HUES64 (cell line): ENCODE measurements around the gene FAM3C.

Experiments used
- H3K27ac ChIP-seq: 2 replicates; pipeline ENCODE4 v1.7.0; 2013; ENCODE audit warnings: low read depth, low read length, inconsistent platforms
- H3K27me3 ChIP-seq: 2 replicates; pipeline ENCODE4 v1.6.1; 2013; ENCODE audit warnings: mild to moderate bottlenecking, low read length; ENCODE audit not compliant: insufficient read depth
- H3K36me3 ChIP-seq: 2 replicates; pipeline ENCODE4 v1.6.1; 2013; ENCODE audit warnings: mild to moderate bottlenecking, low read length; ENCODE audit not compliant: insufficient read depth
- H3K4me1 ChIP-seq: 2 replicates; pipeline ENCODE4 v1.6.1; 2013; ENCODE audit warnings: mild to moderate bottlenecking, low read length, moderate library complexity; ENCODE audit not compliant: insufficient read depth
- H3K4me3 ChIP-seq: 2 replicates; pipeline ENCODE4 v1.5.1; 2013; ENCODE audit warnings: mild to moderate bottlenecking, low read length, moderate library complexity
- H3K9ac ChIP-seq: 2 replicates; pipeline ENCODE4 v1.6.1; 2013; ENCODE audit warnings: mild to moderate bottlenecking, low read depth, low read length
- H3K9me3 ChIP-seq: 2 replicates; pipeline ENCODE4 v1.6.1; 2013; ENCODE audit warnings: low read depth, low read length; ENCODE audit not compliant: insufficient read depth
- WGBS: fragments of 150-250, 120-280 bp; methylation state at CpG from one replicate; pipeline ENCODE4 v1.1.7; 2013; ENCODE audit warnings: missing lambda C conversion rate; 5-methylcytosine and 5-hydroxymethylcytosine counted together

The FAM3C gene

DNA sequence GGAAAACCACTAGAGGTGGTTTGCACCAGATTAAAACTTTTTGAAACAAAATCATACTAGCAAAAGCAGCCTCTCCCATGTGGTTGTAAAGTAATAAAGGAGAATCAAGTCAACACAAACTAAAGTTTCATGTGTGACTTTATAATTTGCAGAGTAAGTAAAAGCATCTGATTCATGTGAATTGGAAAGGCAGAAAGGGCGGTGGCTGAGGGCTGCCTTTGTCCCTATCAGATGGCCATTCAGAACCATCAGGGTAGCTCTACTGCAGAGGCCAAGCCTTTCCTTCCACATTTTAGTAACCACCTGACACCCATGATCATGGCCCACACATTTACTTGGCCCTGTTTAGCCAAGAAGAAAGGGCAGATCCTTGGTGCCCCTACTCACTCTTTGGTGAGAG, 51.6 kb downstream of the FAM3C start:
- Histone ChIP-seq H3K9me3 (no peaks in the 10 kb centered on the region), H3K4me3 (no peak overlapping the region), H3K27me3 (no peaks in the 10 kb centered on the region), H3K27ac (no peak overlapping the region), H3K4me1 (no peaks in the 10 kb centered on the region), H3K36me3 (no peaks in the 10 kb centered on the region; the same call in 1 of the 2 replicates), H3K9ac (no peak overlapping the region)
- 94% methylated on average over 1 of the region's 1 CpG for WGBS

DNA sequence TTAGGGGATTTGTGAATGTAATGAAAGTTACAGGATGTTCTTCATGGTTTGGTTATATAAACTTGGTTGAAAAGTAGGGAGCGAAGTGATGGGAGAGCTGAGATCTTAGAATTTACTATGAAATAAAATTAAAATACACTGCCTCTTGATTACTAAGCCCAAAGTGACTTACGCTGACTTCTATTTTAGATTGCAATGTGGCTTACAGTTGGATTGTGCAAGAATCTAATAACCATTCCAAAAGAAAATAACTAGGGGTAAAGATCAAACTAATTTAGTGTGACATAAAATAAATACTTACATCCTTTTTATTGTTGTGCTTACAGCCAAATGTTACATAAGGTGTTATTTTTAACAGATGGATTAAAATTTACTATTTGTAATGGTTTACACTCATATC, 52.0 kb downstream of the FAM3C start:
- no CpG with 5 or more reads among the region's 2 CpGs for WGBS
- H3K4me1 ChIP-seq = no peaks in the 10 kb centered on the region
- no peak overlapping the region for H3K4me3 ChIP-seq
- H3K27me3 ChIP-seq = no peaks in the 10 kb centered on the region
- H3K36me3 ChIP-seq = no peaks in the 10 kb centered on the region; the same call in 1 of the 2 replicates
- no peak overlapping the region for H3K27ac ChIP-seq
- no peaks in the 10 kb centered on the region for H3K9me3 ChIP-seq
- H3K9ac ChIP-seq = no peak overlapping the region

DNA sequence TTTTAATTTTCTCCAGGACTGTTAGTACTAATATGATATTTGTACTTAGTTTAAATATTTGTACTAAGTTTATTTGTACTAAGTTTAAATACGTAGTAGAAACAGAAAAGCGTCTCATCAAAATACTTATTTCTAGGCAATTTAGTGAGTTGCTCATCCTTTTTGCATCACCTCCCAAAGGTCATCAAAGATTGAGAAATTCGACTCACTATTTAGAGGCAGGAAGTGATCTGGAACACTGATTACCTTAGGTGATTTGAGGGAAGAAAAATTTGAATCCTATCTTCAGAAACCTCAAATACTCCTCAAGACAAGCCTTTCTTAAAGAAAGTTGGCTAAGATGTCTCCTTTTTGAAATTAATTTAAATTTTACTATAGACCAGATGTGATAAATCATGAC, 52.8 kb downstream of the FAM3C start:
- H3K36me3 ChIP-seq = no peaks in the 10 kb centered on the region; the same call in 1 of the 2 replicates
- no peaks in the 10 kb centered on the region for H3K4me1 ChIP-seq
- no peak overlapping the region for H3K9ac ChIP-seq
- 71% methylated on average over 1 of the region's 3 CpGs for WGBS
- H3K27me3 ChIP-seq = no peaks in the 10 kb centered on the region
- H3K9me3 ChIP-seq = no peaks in the 10 kb centered on the region
- no peak overlapping the region for H3K4me3 ChIP-seq
- no peak overlapping the region for H3K27ac ChIP-seq

DNA sequence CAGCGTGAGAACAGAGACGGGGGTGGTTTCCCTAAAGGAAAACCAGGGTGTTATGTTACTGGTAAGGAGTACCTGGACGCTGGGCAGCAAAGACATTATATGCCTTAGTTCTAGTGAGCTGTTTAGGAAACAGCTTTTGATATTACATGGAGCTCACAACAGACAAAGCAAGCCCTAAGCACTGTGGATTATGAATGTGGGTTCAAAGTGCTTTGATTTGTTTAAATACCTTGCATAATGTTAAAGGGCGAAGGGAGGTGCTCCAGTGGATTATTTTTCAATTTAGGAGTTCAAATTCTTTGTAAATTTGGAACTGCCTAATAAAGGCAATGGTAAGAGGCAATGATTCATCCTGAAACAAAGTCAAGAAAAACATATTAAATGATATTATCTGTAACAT, 53.5 kb downstream of the FAM3C start:
- H3K27me3 ChIP-seq = no peaks in the 10 kb centered on the region
- 93% methylated on average over 4 of the region's 4 CpGs for WGBS
- H3K4me3 ChIP-seq = no peak overlapping the region
- H3K36me3 ChIP-seq = no peaks in the 10 kb centered on the region; the same call in 1 of the 2 replicates
- H3K9ac ChIP-seq = no peak overlapping the region
- H3K9me3 ChIP-seq = no peaks in the 10 kb centered on the region
- no peak overlapping the region for H3K27ac ChIP-seq
- no peaks in the 10 kb centered on the region for H3K4me1 ChIP-seq

DNA sequence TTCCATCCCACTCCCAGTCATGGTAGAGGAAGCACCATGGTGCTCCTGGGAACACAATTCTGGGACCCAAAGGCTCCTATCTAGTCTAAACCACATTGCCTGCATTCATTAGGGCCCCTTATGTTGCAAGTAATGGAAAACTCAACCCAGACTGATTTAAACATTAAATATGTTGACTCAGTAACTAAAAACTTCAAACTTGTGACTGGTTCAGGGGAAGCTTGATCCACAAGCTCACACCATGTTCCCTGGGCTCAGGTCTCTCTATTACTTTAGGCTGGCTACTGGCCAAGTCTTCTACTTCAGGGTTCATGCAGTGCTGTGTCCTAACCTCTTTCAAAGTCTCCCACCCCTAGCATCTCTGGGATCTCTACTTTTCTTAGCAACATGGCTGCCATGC, 54.2 kb downstream of the FAM3C start:
- Histone ChIP-seq H3K4me3 (no peak overlapping the region), H3K9ac (no peak overlapping the region), H3K27ac (no peak overlapping the region), H3K36me3 (no peaks in the 10 kb centered on the region; the same call in 1 of the 2 replicates), H3K4me1 (no peaks in the 10 kb centered on the region), H3K9me3 (no peaks in the 10 kb centered on the region), H3K27me3 (no peaks in the 10 kb centered on the region)

DNA sequence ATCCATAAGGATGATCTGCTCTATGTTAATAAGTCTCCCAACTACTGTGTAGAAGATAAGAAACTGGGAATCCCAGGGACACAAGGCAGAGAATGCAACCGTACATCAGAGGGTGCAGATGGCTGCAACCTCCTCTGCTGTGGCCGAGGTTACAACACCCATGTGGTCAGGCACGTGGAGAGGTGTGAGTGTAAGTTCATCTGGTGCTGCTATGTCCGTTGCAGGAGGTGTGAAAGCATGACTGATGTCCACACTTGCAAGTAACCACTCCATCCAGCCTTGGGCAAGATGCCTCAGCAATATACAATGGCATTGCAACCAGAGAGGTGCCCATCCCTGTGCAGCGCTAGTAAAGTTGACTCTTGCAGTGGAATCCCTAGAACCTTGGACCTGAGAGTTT, 57.0 kb downstream of the FAM3C start:
- WGBS = 92% methylated on average over 5 of the region's 5 CpGs
- Histone ChIP-seq H3K27ac (no peak overlapping the region), H3K4me3 (no peak overlapping the region), H3K36me3 (no peaks in the 10 kb centered on the region), H3K4me1 (no peaks in the 10 kb centered on the region), H3K9me3 (no peaks in the 10 kb centered on the region), H3K27me3 (no peaks in the 10 kb centered on the region), H3K9ac (no peak overlapping the region)

DNA sequence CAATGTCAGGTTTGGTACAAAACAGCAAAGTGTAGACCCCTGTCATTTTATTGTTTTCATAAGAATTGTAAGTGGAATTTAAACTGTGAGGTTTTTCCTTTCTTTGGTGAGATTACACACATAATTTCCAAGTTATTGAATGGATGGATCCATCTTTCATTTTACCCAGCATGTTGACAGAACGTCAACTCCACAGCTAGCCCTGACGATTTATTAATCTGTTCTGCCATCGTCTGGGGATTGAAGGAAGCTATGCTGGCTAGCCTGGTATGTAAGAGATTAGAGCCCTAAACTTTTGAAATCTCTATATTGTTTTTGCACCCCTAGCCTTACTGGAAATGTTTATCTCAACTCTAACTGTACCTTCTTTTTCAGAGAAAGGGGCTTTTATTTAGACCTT, 58.7 kb downstream of the FAM3C start:
- WGBS = 59% methylated on average over 3 of the region's 3 CpGs
- peaks cover 1% of the 10 kb centered on the region; the same call in 1 of the 2 replicates for H3K27me3 ChIP-seq

DNA sequence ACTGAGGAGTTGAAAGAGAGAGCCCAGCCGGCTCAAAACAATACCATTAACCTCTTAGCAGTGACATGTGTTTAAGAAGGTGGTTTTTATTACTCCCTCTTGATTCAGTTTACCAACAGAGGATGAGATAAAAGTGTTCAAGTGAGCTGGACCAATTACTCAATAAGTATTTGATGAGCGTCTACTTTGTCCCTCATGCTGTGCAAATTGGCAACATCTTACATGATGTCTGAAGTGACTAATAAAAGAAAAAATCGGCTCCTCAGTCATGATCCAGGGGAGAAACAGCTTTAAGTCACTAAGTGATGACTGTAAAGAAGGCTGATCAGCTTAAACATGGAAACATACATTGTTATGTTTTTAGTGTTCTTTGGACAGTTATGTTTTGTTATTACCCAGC, 59.5 kb downstream of the FAM3C start:
- Histone ChIP-seq H3K4me3 (no peak overlapping the region), H3K9ac (no peak overlapping the region), H3K9me3 (no peaks in the 10 kb centered on the region), H3K4me1 (no peaks in the 10 kb centered on the region), H3K36me3 (no peaks in the 10 kb centered on the region), H3K27ac (no peak overlapping the region), H3K27me3 (peaks cover 10% of the 10 kb centered on the region)
- whole genome bisulfite sequencing = 91% methylated on average over 2 of the region's 3 CpGs

More for the DNA sequence above, 58.7 kb downstream of the FAM3C start:
- H3K9ac ChIP-seq = no peak overlapping the region
- no peaks in the 10 kb centered on the region for H3K4me1 ChIP-seq
- no peaks in the 10 kb centered on the region for H3K36me3 ChIP-seq
- no peaks in the 10 kb centered on the region for H3K9me3 ChIP-seq
- no peak overlapping the region for H3K4me3 ChIP-seq
- no peak overlapping the region for H3K27ac ChIP-seq

DNA sequence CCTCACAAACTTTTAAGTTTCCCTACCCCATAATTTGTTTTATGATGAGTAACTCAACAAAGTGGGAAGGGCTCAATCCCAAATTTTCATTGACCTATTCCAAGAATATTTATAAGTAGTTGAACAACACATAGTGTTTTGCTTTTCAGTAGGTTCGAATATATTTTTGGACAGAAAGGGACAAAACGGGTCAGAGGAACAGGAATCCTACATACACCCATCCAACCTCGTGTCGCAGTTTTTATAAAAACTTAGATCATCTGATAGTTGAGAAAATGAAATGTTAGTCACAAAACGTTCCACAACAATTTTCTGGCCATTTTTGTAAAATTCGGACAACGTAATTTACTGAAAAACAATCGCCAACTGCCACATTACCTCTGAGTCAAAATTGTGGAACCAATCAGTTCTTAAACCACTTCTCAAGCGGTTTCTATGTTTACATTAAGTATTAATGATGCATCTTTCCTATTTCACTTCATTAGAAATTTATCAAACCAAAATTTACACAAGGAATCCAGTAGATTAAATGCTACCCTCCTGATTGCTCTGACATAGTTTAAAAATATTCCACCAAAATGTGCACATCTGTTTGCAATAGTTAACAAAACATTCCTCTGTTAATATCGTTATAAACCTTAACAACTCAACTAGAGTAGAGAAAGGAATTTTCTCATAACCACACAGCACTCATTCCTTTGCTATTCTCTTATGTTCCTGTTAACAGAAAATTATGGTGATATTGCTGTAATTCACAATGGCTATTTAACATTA, 61.0 kb downstream of the FAM3C start:
- no peaks in the 10 kb centered on the region for H3K9me3 ChIP-seq
- 89% methylated on average over 7 of the region's 10 CpGs for WGBS
- no peak overlapping the region for H3K4me3 ChIP-seq
- peaks cover 25% of the 10 kb centered on the region for H3K27me3 ChIP-seq
- H3K9ac ChIP-seq = no peak overlapping the region
- no peaks in the 10 kb centered on the region for H3K36me3 ChIP-seq
- H3K4me1 ChIP-seq = peaks cover 5% of the 10 kb centered on the region; the same call in 1 of the 2 replicates
- no peak overlapping the region for H3K27ac ChIP-seq

DNA sequence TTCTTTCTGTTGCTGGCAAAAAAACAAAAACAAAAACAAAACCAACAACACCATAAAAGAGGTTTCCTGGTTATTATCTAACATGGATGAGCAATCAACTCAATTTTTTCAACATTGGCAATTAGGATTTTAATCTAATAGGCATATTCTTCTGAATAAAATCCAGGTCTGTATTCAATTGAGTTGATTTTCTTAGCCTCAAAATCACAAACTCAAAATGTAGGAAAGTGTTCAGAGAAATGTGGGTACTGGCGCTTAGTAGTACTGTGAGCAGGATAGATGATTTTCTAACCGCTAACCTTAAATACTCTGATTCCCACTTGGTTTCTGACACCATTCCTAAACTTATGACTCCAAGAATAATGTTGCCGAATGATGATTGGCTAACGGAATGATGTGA, 61.7 kb downstream of the FAM3C start:
- Histone ChIP-seq H3K36me3 (no peaks in the 10 kb centered on the region), H3K4me3 (no peak overlapping the region), H3K27me3 (peaks cover 32% of the 10 kb centered on the region), H3K4me1 (peaks cover 5% of the 10 kb centered on the region; the same call in 1 of the 2 replicates), H3K9me3 (no peaks in the 10 kb centered on the region), H3K9ac (no peak overlapping the region), H3K27ac (no peak overlapping the region)
- WGBS = 98% methylated on average over 4 of the region's 4 CpGs

DNA sequence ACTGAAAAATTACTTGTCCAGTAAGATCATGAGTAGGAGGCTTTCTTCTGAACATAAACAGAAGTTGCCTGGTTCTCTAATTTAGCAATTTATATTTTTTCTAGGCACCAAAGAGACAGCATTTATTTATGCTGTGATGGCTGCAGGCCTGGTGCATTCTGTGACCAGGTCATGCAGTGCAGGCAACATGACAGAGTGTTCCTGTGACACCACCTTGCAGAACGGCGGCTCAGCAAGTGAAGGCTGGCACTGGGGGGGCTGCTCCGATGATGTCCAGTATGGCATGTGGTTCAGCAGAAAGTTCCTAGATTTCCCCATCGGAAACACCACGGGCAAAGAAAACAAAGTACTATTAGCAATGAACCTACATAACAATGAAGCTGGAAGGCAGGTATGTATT, 64.5 kb downstream of the FAM3C start:
- Histone ChIP-seq H3K4me3 (no peak overlapping the region), H3K27me3 (peaks cover 51% of the 10 kb centered on the region), H3K9ac (no peak overlapping the region), H3K36me3 (no peaks in the 10 kb centered on the region), H3K27ac (no peak overlapping the region), H3K4me1 (peaks cover 5% of the 10 kb centered on the region; the same call in 1 of the 2 replicates), H3K9me3 (no peaks in the 10 kb centered on the region)
- 74% methylated on average over 5 of the region's 5 CpGs for WGBS
